Measurements from ENCODE around the gene RAB43.

The RAB43 gene

GRCh38 chr3:129061023-129061887 is 60.3 kb downstream of the RAB43 start:
- H3K36me3 ChIP-seq (replicated peaks): no peaks in the 10 kb centered on the region
- in situ Hi-C loops (cut with HindIII; ENCODE audit: low pct_ligation_motif_present, low sequenced_read_pairs): no loop called here
- no peak for DNase-seq
- no peak for TF ChIP-seq CTCF (IDR thresholded peaks at IDR 0.05; ENCODE audit: low read depth, low read length, missing control alignments)
- no peak overlapping the region for H3K27ac ChIP-seq
- H3K27me3 ChIP-seq (replicated peaks): no peaks in the 10 kb centered on the region
- H3K4me3 ChIP-seq (ENCODE audit: low read depth, low read length): no peak overlapping the region

GRCh38 chr3:129060276-129061022 is 61.2 kb downstream of the RAB43 start, which contains the start of gene GP9:
Gene GP9 (plus strand): TSS chr3:129060779. CDS start chr3:129061740, 961 bp downstream.
- H3K27ac ChIP-seq: no peak within 1 kb of the TSS
- TF ChIP-seq CTCF (IDR thresholded peaks at IDR 0.05; ENCODE audit: low read depth, low read length, missing control alignments): no peak

GRCh38 chr3:129059311-129059958 is 62.2 kb downstream of the RAB43 start:
- DNase-seq: no peak
- H3K4me3 ChIP-seq (ENCODE audit: low read depth, low read length): no peak overlapping the region
- no peaks in the 10 kb centered on the region for H3K27me3 ChIP-seq (replicated peaks)
- in situ Hi-C loops (cut with HindIII; ENCODE audit: low pct_ligation_motif_present, low sequenced_read_pairs): no loop called here
- no peak overlapping the region for H3K27ac ChIP-seq
- no peak for TF ChIP-seq CTCF (IDR thresholded peaks at IDR 0.05; ENCODE audit: low read depth, low read length, missing control alignments)
- no peaks in the 10 kb centered on the region for H3K36me3 ChIP-seq (replicated peaks)

More at GRCh38 chr3:129060276-129061022, 61.2 kb downstream of the RAB43 start, which contains the start of gene GP9:
- DNase-seq: no peak
- Histone ChIP-seq H3K4me3 (ENCODE audit: low read depth, low read length) (no peak within 1 kb of the TSS), H3K36me3 (replicated peaks) (no peaks in the 10 kb centered on the region), H3K27me3 (replicated peaks) (no peaks in the 10 kb centered on the region)
- in situ Hi-C loops (cut with HindIII; ENCODE audit: low pct_ligation_motif_present, low sequenced_read_pairs): no loop called here

- Histone ChIP-seq H3K27ac (no peak overlapping the region), H3K27me3 (replicated peaks) (no peaks in the 10 kb centered on the region), H3K4me3 (ENCODE audit: low read depth, low read length) (no peak overlapping the region), H3K36me3 (replicated peaks) (no peaks in the 10 kb centered on the region)
- DNase-seq: no peak
- in situ Hi-C loops (cut with HindIII; ENCODE audit: low pct_ligation_motif_present, low sequenced_read_pairs): no loop called here
- no peak for TF ChIP-seq CTCF (IDR thresholded peaks at IDR 0.05; ENCODE audit: low read depth, low read length, missing control alignments)
Observed at GRCh38 chr3:129058441-129059200, 63.0 kb downstream of the RAB43 start.

- Histone ChIP-seq H3K36me3 (replicated peaks) (no peaks in the 10 kb centered on the region), H3K27me3 (replicated peaks) (no peaks in the 10 kb centered on the region), H3K4me3 (ENCODE audit: low read depth, low read length) (no peak overlapping the region), H3K27ac (no peak overlapping the region)
- in situ Hi-C loops (cut with HindIII; ENCODE audit: low pct_ligation_motif_present, low sequenced_read_pairs): no loop called here
- DNase-seq: no peak
- no peak for TF ChIP-seq CTCF (IDR thresholded peaks at IDR 0.05; ENCODE audit: low read depth, low read length, missing control alignments)
Observed at GRCh38 chr3:129057249-129057648, 64.4 kb downstream of the RAB43 start.

Data from brain microvascular endothelial cell (primary cell).